ENCODE measurements around the gene SNRNP200.
"Not testable (repeated sequence)": the region's sequence is repeated elsewhere in the genome, so short reads cannot be mapped to it uniquely, and the experiment has no call there.

Gene SNRNP200

DNA sequence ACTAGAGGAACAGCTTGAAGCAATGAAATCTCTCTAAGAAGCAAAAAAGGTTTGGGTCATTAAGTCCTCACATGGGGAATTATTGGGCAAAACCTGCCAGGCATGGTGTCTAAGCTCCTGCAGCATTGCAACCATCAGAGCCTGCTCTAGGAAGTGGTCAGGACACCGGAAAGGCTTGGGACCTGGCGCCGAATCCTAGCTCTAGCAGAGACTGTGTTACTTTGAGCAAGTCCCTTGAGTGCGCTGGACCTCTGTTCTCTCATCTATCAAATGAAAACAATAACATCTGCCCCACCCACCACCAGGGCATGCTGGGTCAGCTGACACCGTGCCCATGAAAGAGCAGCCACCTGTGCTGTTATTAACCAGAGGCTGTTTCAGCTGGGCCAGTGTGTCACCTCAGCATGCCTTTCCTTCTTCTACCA lies 45.8 kb downstream of the SNRNP200 start:
- no peak overlapping the region for H3K4me3 ChIP-seq (ENCODE audit: low read depth, low read length)
- TF ChIP-seq, protein P1, sequence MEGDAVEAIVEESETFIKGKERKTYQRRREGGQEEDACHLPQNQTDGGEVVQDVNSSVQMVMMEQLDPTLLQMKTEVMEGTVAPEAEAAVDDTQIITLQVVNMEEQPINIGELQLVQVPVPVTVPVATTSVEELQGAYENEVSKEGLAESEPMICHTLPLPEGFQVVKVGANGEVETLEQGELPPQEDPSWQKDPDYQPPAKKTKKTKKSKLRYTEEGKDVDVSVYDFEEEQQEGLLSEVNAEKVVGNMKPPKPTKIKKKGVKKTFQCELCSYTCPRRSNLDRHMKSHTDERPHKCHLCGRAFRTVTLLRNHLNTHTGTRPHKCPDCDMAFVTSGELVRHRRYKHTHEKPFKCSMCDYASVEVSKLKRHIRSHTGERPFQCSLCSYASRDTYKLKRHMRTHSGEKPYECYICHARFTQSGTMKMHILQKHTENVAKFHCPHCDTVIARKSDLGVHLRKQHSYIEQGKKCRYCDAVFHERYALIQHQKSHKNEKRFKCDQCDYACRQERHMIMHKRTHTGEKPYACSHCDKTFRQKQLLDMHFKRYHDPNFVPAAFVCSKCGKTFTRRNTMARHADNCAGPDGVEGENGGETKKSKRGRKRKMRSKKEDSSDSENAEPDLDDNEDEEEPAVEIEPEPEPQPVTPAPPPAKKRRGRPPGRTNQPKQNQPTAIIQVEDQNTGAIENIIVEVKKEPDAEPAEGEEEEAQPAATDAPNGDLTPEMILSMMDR (IDR thresholded peaks at IDR 0.05; ENCODE audit: low read depth, low read length, missing control alignments), result no peak
- in situ Hi-C loops (cut with HindIII; ENCODE audit: low sequenced_read_pairs), result no loop called here
- DNase-seq (ENCODE audit: low read depth), result no peak

DNA sequence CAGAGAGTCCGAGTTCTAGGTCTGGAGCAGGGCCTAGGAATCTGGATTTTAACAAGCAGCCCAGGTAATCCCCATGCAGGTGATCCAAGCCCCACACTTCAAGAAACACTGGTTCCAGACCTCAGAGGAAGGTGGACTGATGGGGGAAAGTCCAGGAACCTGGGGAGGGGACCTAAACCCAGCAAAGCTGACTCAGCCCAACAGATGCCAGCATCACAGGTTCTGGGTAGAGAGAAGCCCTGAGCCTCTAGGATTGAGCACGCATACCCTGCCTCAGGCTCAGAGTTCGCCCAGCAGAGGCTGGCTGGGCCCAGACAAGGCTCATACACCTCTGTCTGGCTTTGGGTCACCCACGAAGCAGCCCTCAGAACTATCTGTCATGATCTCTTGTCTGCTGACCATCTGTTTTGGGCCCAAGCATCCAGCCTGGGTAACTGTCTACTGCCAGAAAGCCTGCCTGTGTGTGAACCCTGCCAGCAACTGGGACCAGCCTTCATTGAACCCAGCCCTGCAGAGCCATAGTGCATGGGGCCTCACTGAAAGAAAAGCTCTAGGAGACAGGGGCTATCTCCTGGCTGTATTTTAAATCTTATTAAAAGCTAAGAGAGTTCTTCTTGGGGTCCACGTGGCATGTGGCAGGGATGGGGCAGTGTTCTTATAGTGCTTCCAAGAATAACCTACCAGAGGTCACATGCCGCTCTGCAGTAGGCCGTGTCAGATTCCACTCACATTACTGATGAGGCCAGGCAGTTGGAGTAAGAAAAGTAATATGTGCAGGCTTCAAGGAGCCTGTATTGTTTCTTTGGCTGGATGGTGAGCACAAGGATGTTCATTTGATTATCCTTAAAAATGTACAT lies 47.0 kb downstream of the SNRNP200 start:
- in situ Hi-C loops (cut with HindIII; ENCODE audit: low sequenced_read_pairs), result no loop called here
- DNase-seq (ENCODE audit: low read depth), result no peak
- TF ChIP-seq, protein P1 (IDR thresholded peaks at IDR 0.05; ENCODE audit: low read depth, low read length, missing control alignments), result no peak
- H3K4me3 ChIP-seq (ENCODE audit: low read depth, low read length), result no peak overlapping the region

DNA sequence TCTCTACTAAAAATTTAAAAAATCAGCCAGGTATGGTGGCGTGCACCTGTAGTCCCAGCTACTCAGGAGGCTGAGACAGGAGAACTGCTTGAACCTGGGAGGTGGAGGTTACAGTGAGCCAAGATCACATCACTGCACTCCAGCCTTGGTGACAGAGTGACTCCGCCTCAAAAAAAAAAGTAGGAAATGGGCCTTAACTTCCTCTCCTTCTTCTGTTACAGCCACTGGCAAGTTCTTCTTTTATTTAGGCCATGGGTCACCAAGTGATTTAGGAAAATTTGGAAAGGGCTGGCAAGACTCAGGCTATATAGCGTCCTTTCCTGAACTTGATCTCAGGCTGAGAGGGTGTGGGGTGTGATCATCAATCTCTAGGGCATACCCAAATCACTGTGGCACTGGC lies 47.6 kb downstream of the SNRNP200 start:
- in situ Hi-C loops (cut with HindIII; ENCODE audit: low sequenced_read_pairs); H3K4me3 ChIP-seq (ENCODE audit: low read depth, low read length): not testable (repeated sequence)

DNA sequence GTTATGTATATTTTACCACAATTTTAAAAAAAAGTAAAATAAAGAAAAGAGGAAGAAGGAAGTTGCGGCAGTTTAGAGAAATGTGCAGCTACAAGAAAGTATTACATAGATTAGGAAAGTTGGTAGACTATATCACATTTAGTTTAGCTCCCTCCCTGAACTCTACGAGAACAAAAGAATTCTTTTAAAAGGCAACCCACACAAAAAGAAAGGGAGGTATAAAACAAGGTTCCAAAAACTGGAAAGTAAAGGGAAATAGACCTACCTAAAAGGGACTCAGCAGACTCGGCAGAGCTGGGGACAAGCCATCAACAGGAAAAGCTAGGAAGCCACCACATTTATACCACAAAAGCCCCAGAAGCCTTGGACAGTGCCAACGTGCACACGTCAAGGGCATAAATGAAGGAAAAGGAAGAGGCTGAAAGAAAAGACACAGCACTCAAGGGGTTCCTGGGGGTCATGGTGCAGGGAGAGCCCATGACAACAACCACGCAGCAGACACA lies 48.7 kb downstream of the SNRNP200 start:
- no peak overlapping the region for H3K4me3 ChIP-seq (ENCODE audit: low read depth, low read length)
- DNase-seq (ENCODE audit: low read depth), result no peak
- TF ChIP-seq, protein P1 (IDR thresholded peaks at IDR 0.05; ENCODE audit: low read depth, low read length, missing control alignments), result no peak
- in situ Hi-C loops (cut with HindIII; ENCODE audit: low sequenced_read_pairs), result no loop called here

More for the DNA sequence above, 47.6 kb downstream of the SNRNP200 start:
- DNase-seq (ENCODE audit: low read depth), result not testable (repeated sequence)

GRCh38 chr2:96254571-96254970 lies 50.8 kb downstream of the SNRNP200 start:
- in situ Hi-C loops (cut with HindIII; ENCODE audit: low sequenced_read_pairs), result no loop called here
- H3K4me3 ChIP-seq (ENCODE audit: low read depth, low read length), result no peak overlapping the region
- no peak for DNase-seq (ENCODE audit: low read depth)
- TF ChIP-seq, protein P1 (IDR thresholded peaks at IDR 0.05; ENCODE audit: low read depth, low read length, missing control alignments), result no peak

GRCh38 chr2:96253006-96253405 lies 52.3 kb downstream of the SNRNP200 start:
- no peak for DNase-seq (ENCODE audit: low read depth)
- in situ Hi-C loops (cut with HindIII; ENCODE audit: low sequenced_read_pairs), result no loop called here
- TF ChIP-seq, protein P1 (IDR thresholded peaks at IDR 0.05; ENCODE audit: low read depth, low read length, missing control alignments), result no peak
- no peak overlapping the region for H3K4me3 ChIP-seq (ENCODE audit: low read depth, low read length)

DNA sequence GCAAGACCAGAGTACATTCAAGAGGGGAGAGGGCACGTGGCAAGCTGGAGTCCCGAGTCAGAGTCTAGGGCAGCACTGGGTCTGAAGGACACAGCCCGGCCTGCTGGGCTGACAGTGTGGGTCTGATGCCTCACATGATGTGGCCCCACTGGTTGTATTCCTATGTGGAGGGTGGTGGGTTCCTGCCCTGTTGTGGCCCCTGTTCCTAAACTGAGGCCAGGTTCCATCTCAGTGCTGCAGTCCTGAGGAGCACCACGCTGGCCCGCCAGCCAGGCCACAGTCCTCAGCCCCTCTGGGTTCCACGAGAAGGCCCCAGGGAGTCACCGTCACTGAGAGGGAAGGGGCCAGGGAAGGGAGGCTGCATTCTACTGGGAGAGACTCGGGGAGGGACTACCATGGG lies 52.8 kb downstream of the SNRNP200 start:
- in situ Hi-C loops (cut with HindIII; ENCODE audit: low sequenced_read_pairs), result no loop called here
- no peak overlapping the region for H3K4me3 ChIP-seq (ENCODE audit: low read depth, low read length)
- TF ChIP-seq, protein P1 (IDR thresholded peaks at IDR 0.05; ENCODE audit: low read depth, low read length, missing control alignments), result no peak
- DNase-seq (ENCODE audit: low read depth), result no peak

Measured in astrocyte of the cerebellum (primary cell).